Hematopoietic multipotent progenitor cell treated with erythropoietin and hydrocortisone succinate and interleukin-3 and kit ligand, for 17 days (in vitro differentiated cells): Measurements from ENCODE around the gene AGRN.
"Not testable (repeated sequence)": the region's sequence is repeated elsewhere in the genome, so short reads cannot be mapped to it uniquely, and the experiment has no call there.

Experiments used
- DNase-seq: peaks from one replicate; pipeline ENCODE4 v3.0.0-alpha.2; 2015; ENCODE audit warnings: low spot score

Gene AGRN

GRCh38 chr1:1092894-1093609 lies 73.1 kb downstream of the AGRN start:
- no peak for DNase-seq

DNA sequence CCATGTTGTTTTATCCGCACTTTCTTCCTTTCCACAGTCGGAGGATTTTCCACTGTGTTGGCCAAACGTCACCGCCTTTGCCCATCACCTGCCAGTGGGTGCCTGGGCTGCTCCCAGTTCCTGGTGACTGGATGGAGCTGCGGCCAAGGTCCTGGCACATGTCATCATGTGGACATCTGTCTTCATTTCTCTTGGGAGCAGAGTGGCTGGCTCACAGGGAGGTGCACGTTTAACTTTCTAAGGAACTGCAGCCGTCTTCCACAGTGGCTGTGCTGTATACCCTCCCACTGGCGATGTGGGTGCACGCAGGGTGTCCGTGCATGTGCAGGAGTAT lies 73.7 kb downstream of the AGRN start:
- no peak for DNase-seq

DNA sequence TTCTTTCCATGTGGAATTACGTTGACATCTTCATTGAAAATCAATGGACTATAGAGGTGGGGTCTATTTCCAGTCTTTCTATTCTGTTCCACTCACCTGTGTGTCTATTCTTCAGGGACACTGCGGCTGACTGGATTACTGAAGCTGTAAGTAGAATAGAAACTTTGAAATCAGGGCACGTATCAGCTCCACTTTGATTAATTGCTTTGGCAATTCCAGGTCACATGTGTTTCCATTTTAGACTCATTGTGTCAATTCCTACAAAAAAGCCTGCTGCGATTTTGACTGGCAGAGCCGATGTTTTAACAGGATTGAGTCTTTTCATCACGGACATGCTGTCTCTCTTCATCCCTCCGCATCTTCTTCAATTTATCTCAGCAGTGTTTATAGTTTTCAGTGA lies 75.1 kb downstream of the AGRN start:
- DNase-seq, result no peak

- DNase-seq, result not testable (repeated sequence)
Observed at GRCh38 chr1:1096136-1096535, 76.2 kb downstream of the AGRN start.

DNA sequence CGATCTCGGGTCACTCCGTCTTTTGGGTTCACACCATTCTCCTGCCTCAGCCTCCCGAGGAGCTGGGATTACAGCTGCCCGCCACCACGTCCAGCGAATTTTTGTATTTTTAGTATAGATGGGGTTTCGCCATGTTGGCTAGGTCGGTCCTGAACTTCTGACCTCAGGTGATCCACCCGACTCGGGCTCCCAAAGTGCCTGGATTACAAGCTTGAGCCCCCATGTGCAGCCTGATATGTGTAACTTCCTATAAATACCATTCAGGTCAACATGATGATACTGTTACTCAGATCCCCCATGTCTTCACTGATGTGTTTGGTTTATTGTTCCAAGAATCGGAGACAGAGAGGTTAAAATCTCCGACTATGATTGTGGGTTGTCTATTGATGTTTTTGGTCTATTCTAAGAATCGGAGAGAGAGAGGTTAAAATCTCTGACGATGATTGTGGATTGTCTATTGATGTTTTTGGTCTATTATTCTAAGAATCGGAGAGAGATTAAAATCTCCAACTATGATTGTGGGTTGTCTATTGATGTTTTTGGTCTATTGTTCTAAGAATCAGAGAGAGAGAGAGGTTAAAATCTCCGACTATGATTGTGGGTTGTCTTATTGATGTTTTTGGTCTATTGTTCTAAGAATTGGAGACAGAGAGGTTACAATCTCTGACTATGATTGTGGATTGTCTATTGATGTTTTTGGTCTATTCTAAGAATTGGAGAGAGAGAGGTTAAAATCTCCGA lies 78.9 kb downstream of the AGRN start:
- no peak for DNase-seq

GRCh38 chr1:1099506-1100183 lies 79.7 kb downstream of the AGRN start:
- no peak for DNase-seq

DNA sequence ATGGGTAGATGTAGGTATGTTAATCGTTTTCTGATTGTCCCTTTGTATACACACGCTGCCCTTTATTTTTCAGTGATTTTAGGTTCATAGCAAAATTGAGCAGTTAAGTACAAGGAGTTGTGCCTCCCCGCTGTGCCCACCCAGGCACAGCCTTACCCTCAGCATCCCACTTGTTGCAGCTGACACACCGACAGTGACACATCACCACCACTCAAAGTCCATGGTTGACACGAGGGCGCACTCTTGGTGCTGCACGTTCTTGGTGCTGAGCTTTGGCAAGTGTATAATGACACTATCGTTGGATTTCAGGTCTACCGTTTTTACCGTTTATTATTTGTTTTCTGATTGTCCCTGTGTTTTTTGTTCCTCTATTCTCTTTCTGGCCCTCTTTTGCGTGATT lies 80.4 kb downstream of the AGRN start:
- no peak for DNase-seq

- DNase-seq, result no peak
Observed at GRCh38 chr1:1101503-1101902, 81.6 kb downstream of the AGRN start.

DNA sequence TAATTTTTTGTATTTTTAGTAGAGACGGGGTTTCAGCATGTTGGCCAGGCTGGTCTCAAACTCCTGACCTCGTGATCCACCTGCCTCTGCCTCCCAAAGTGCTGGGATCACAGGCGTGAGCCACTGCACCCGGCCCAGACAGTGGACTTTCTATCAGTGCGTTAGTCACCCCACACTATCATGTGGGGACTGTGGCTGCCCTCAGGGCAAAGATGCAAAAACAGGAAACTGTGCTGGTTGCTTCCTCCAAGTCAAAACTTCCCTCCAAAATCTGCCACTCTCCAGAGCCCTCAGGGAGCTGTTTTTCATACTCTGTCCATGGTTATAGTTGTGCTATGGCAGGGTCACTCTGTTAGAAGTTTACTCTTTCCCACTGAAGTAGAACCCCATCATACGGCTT lies 84.2 kb downstream of the AGRN start:
- DNase-seq, result not testable (repeated sequence)
